Sciatic nerve (tissue), 2 donors: ENCODE results near the gene SLC22A4. TPM values are rescaled to one million over a fixed set of nuclear protein-coding genes. Genes with fewer than 3 reads are reported as not detected.
A peak's percentile ranks its signal among the peaks of the same experiment; 100 is the strongest.

Source experiments
- ATAC-seq: fragments of 200-7000 bp; cut with Tn5 transposase; one replicate; pipeline ENCODE4 v1.9.1; 2020; ENCODE audit warnings: mild to moderate bottlenecking, moderate library complexity
- DNase-seq: peaks from one replicate; pipeline ENCODE4 v3.0.0-alpha.2; 2020; ENCODE audit warnings: low spot score
- intact Hi-C: fragments of 100-400 bp; cut with DNase I; formaldehyde crosslinking; loops from one replicate; pipeline ENCODE4 v1.14.2; 2022
- total RNA-seq: library from RNA; stranded (reverse); fragmentation: NEBNext Ultra II Directional; extraction: Animal tissue kit (Norgen Biotek cat#: 25700); gene quantifications from one replicate; pipeline ENCODE4 v1.2.1, GENCODE V29; 2021
- donor health status: DM: no; HTN: no; CAD: no.
- donor health status: DM: no; HTN: no; CAD: no.

SLC22A4 gene
- 5.7 TPM for total RNA-seq

GRCh38 chr5:132293992-132294727 is at the start of gene SLC22A4:
TSS of gene SLC22A4 (plus strand) at chr5:132294394. CDS start at chr5:132294617, 223 bp downstream.
- DNase-seq (peak; percentile 95), ATAC-seq (peak; percentile 91)
- intact Hi-C loops, result loop anchor here (10.0 kb wide), 1 partner anchor 59 kb away; no protein-coding TSS in a partner anchor

GRCh38 chr5:132245593-132245992 is 48.6 kb upstream of the SLC22A4 start:
- DNase-seq, result no peak
- intact Hi-C loops, result no loop called here
- no peak for ATAC-seq

GRCh38 chr5:132246806-132247205 is 47.4 kb upstream of the SLC22A4 start:
- intact Hi-C loops, result no loop called here
- DNase-seq (no peak), ATAC-seq (no peak)

- intact Hi-C loops, result no loop called here
- DNase-seq (peak; percentile 13), ATAC-seq (no peak)
Measured at GRCh38 chr5:132250547-132250946, 43.6 kb upstream of the SLC22A4 start.

- no peak for ATAC-seq
Measured at GRCh38 chr5:132251220-132251725, 42.9 kb upstream of the SLC22A4 start.

GRCh38 chr5:132253008-132253441 is 41.2 kb upstream of the SLC22A4 start:
- ATAC-seq, result no peak
- intact Hi-C loops, result no loop called here
- peak; percentile 49 for DNase-seq

More at GRCh38 chr5:132251220-132251725, 42.9 kb upstream of the SLC22A4 start:
- peak; percentile 50 for DNase-seq
- intact Hi-C loops, result no loop called here

- intact Hi-C loops, result no loop called here
- ATAC-seq, result no peak
- DNase-seq, result peak; percentile 57
Measured at GRCh38 chr5:132253452-132254320, 40.5 kb upstream of the SLC22A4 start.

GRCh38 chr5:132254321-132254977 is 39.7 kb upstream of the SLC22A4 start:
- DNase-seq, result peak; percentile 62
- intact Hi-C loops, result no loop called here
- ATAC-seq, result peak; percentile 1

GRCh38 chr5:132256086-132256782 is 38.0 kb upstream of the SLC22A4 start:
- ATAC-seq (no peak), DNase-seq (peak; percentile 37)
- intact Hi-C loops, result no loop called here

- intact Hi-C loops, result no loop called here
- DNase-seq, result peak; percentile 58
- no peak for ATAC-seq
Measured at GRCh38 chr5:132256783-132257130, 37.4 kb upstream of the SLC22A4 start.

- ATAC-seq, result peak; percentile 1
- peak; percentile 79 for DNase-seq
- intact Hi-C loops, result no loop called here
Measured at GRCh38 chr5:132257131-132258101, 36.8 kb upstream of the SLC22A4 start, which contains the start of gene PDLIM4. TSS of gene PDLIM4 (plus strand) at chr5:132257696. CDS start at chr5:132257735, 39 bp downstream.

- intact Hi-C loops, result no loop called here
- peak; percentile 55 for ATAC-seq
Measured at GRCh38 chr5:132258102-132259068, 35.8 kb upstream of the SLC22A4 start.

GRCh38 chr5:132259069-132259851 is 34.9 kb upstream of the SLC22A4 start:
- ATAC-seq (peak; percentile 87), DNase-seq (peak; percentile 83)
- intact Hi-C loops, result no loop called here

More at GRCh38 chr5:132258102-132259068, 35.8 kb upstream of the SLC22A4 start:
- peak; percentile 68 for DNase-seq

- peak; percentile 60 for DNase-seq
- peak; percentile 4 for ATAC-seq
- intact Hi-C loops, result no loop called here
Measured at GRCh38 chr5:132260051-132260450, 34.1 kb upstream of the SLC22A4 start.

GRCh38 chr5:132260714-132261551 is 33.3 kb upstream of the SLC22A4 start:
- peak; percentile 91 for DNase-seq
- peak; percentile 14 for ATAC-seq
- intact Hi-C loops, result no loop called here
